Activated T-cell treated with anti-CD3 and anti-CD28 coated beads for 1 hour (primary cell): ENCODE measurements around the gene CFC1B.
"Not testable (repeated sequence)": the region's sequence is repeated elsewhere in the genome, so short reads cannot be mapped to it uniquely, and the experiment has no call there.

Experiments used
- DNase-seq: peaks from one replicate; pipeline ENCODE4 v3.0.0-alpha.2; 2020; ENCODE audit warnings: low read depth

The CFC1B gene

GRCh38 chr2:130566165-130566564 is 45.1 kb downstream of the CFC1B start:
- not testable (repeated sequence) for DNase-seq

DNA sequence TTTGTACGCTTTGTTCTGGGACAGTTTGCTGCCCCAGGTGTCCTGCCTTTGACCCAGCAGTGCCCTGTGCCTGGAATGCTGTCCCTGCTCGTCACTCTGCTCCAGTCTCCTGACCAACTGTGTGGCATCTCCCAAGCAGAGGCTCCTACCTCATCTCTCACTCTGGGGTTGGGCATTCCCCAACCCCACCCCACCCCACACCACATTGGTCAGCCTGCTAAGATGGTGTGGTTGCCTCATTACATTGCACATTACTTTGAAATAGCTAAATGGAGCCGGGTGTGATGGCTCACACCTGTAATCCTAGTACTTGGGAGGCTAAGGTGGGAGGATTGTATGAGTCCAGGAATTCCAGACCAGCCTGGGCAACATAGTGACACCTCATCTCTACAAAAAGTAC is 50.9 kb downstream of the CFC1B start:
- not testable (repeated sequence) for DNase-seq

DNA sequence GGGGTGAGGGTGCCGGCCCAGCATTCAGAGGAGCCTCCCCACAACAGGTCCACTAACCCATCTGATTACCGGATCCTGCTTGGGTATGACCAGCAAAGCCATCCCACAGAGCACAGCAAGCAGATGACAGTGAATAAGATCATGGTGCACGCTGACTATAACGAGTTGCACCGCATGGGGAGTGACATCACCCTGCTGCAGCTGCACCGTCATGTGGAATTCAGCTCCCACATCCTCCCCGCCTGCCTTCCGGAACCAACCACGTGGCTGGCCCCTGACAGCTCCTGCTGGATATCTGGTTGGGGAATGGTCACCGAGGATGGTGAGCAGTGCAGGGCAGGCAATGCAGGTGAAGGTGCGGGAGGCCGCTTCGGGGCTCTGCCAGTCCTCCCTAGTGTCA is 53.2 kb downstream of the CFC1B start:
- not testable (repeated sequence) for DNase-seq

- not testable (repeated sequence) for DNase-seq
These were observed 55.3 kb downstream of the CFC1B start for GRCh38 chr2:130576209-130576784.

- DNase-seq = not testable (repeated sequence)
These were observed 56.5 kb downstream of the CFC1B start for GRCh38 chr2:130577559-130577958.
